CD4-positive, alpha-beta T cell (primary cell): ENCODE results near the gene SEC62. TPM values are rescaled to one million over a fixed set of nuclear protein-coding genes. Genes with fewer than 3 reads are reported as not detected.

ENCODE experiments used
- ATAC-seq: fragments of 200-7000 bp; cut with Tn5 transposase; one replicate; pipeline ENCODE4 v1.10.0; 2022; ENCODE audit warnings: mild to moderate bottlenecking; ENCODE audit not compliant: poor library complexity
- CTCF ChIA-PET: fragments of 350-600 bp; sonication (Branson Sonifier 250); formaldehyde crosslinking; loops from one replicate; lab custom pipeline; 2021; ENCODE audit warnings: antibody characterized with exemption, inconsistent platforms; lab: Charles Lee
- POLR2A ChIA-PET: fragments of 350-600 bp; sonication (Branson Sonifier 250); formaldehyde crosslinking; loops from one replicate; lab custom pipeline; 2021; ENCODE audit warnings: antibody characterized with exemption, inconsistent platforms; lab: Charles Lee
- DNase-seq, 14 experiments: peaks; one replicate each; pipeline ENCODE4 v3.0.0-alpha.2; 2013 to 2020; ENCODE audit warnings: mixed read lengths in 2 of 14
- H3K27ac ChIP-seq, 2 donors: one replicate each; pipeline versions ENCODE4 v1.5.1 to v1.7.0; 2013; ENCODE audit warnings: low read length in 2 of 2, low read depth in 1 of 2, mild to moderate bottlenecking in 1 of 2
- H3K27me3 ChIP-seq, 2 experiments: 1 replicate in 1 of 2; 2 replicates in 1 of 2; pipeline versions ENCODE4 v1.6.1 to v1.7.0; 2013; ENCODE audit warnings: low read length in 2 of 2, control low read depth in 1 of 2, mild to moderate bottlenecking in 1 of 2, moderate library complexity in 1 of 2; ENCODE audit not compliant: insufficient read depth in 2 of 2, control insufficient read depth in 1 of 2
- H3K36me3 ChIP-seq: one replicate; pipeline ENCODE4 v1.6.1; 2013; ENCODE audit warnings: low read length, control low read depth; ENCODE audit not compliant: insufficient read depth
- H3K4me1 ChIP-seq: one replicate; pipeline ENCODE4 v1.6.1; 2013; ENCODE audit warnings: low read length, control low read depth; ENCODE audit not compliant: insufficient read depth
- H3K4me3 ChIP-seq: one replicate; pipeline ENCODE4 v1.5.1; 2013; ENCODE audit warnings: mild to moderate bottlenecking, low read length, moderate library complexity
- H3K9me3 ChIP-seq, 2 experiments: 1 replicate in 1 of 2; 2 replicates in 1 of 2; pipeline versions ENCODE4 v1.6.1 to v1.7.0; 2013; ENCODE audit warnings: low read length in 2 of 2, mild to moderate bottlenecking in 2 of 2, control low read depth in 1 of 2, moderate library complexity in 1 of 2; ENCODE audit not compliant: control insufficient read depth in 1 of 2, insufficient read depth in 1 of 2
- H3K27ac Mint-ChIP-seq: one replicate; pipeline ENCODE4 v1.8.0; 2020; ENCODE audit warnings: mixed read lengths
- H3K27me3 Mint-ChIP-seq: one replicate; pipeline ENCODE4 v1.8.0; 2021; ENCODE audit warnings: mixed read lengths
- H3K36me3 Mint-ChIP-seq: one replicate; pipeline ENCODE4 v1.8.0; 2021; ENCODE audit warnings: low read depth, mixed read lengths
- H3K4me1 Mint-ChIP-seq: one replicate; pipeline ENCODE4 v1.8.0; 2021; ENCODE audit warnings: low read depth, mixed read lengths
- H3K4me3 Mint-ChIP-seq: one replicate; pipeline ENCODE4 v1.8.0; 2020; ENCODE audit warnings: mild to moderate bottlenecking, mixed read lengths
- H3K9me3 Mint-ChIP-seq: one replicate; pipeline ENCODE4 v1.8.0; 2020; ENCODE audit warnings: mixed read lengths
- intact Hi-C, 2 experiments: fragments of 100-400 bp; cut with DNase I in 1 of 2; cut with micrococcal nuclease in 1 of 2; formaldehyde crosslinking; loops; one replicate each; pipeline versions ENCODE4 v1.15.1 to v1.9.0; 2023 to 2025; cut with DNase I, micrococcal nuclease
- total RNA-seq, 174 experiments: library from RNA in 2 of 174; stranded (reverse) in 2 of 174; gene quantifications; one replicate each; pipeline ENCODE4 v1.2.3 and lab custom pipeline; 2021 to 2026
- TF ChIP-seq, protein P1 (sequence below): fragments of 200-600 bp; IDR thresholded peaks from one replicate; pipeline ENCODE4 v1.8.0; 2022; ENCODE audit warnings: antibody characterized with exemption, mild to moderate bottlenecking

Gene SEC62
- total RNA-seq, 2 experiments from 2014 or later, result 113 to 117 TPM

DNA sequence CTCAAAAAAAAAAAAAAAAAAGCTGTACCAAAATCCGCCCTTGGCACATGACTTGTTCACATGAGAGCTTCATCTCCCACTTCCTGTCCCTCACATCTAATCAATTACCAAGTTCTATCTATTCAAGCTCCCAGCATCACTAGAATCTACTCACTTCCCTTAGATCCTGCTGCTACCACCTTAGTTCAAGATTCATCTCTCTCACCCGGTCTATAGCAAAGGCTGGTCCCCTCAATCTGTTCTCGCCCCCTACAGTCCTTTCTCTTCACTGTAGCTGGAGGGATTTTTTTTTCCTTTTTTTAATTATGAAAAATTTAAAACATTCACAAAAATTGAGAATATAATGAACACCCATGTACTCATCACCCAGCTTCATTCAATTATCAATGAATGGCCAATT is 54.5 kb downstream of the SEC62 start:
- Histone ChIP-seq H3K27ac (no peak overlapping the region), H3K4me1 (peaks cover 5% of the 10 kb centered on the region), H3K4me3 (no peak overlapping the region), H3K36me3 (no peaks in the 10 kb centered on the region), H3K27me3 (no peaks in the 10 kb centered on the region), H3K9me3 (no peaks in the 10 kb centered on the region)
- H3K27me3 Mint-ChIP-seq, result no peaks in the 10 kb centered on the region
- peak overlapping the region; percentile 10 for H3K27ac Mint-ChIP-seq
- POLR2A ChIA-PET, result interaction anchor here (0.5 to 3.3 kb wide), 8 partner anchors 13 to 249 kb away, joined by 3 to 16 read pairs (median 4); partner anchors contain the start of gene SEC62
- H3K9me3 Mint-ChIP-seq, result no peaks in the 10 kb centered on the region
- H3K4me3 Mint-ChIP-seq, result no peak overlapping the region
- CTCF ChIA-PET, result interaction anchor here (1.2 kb wide), 1 partner anchor 203 kb away, joined by 3 read pairs; no protein-coding TSS in a partner anchor
- TF ChIP-seq, protein P1, sequence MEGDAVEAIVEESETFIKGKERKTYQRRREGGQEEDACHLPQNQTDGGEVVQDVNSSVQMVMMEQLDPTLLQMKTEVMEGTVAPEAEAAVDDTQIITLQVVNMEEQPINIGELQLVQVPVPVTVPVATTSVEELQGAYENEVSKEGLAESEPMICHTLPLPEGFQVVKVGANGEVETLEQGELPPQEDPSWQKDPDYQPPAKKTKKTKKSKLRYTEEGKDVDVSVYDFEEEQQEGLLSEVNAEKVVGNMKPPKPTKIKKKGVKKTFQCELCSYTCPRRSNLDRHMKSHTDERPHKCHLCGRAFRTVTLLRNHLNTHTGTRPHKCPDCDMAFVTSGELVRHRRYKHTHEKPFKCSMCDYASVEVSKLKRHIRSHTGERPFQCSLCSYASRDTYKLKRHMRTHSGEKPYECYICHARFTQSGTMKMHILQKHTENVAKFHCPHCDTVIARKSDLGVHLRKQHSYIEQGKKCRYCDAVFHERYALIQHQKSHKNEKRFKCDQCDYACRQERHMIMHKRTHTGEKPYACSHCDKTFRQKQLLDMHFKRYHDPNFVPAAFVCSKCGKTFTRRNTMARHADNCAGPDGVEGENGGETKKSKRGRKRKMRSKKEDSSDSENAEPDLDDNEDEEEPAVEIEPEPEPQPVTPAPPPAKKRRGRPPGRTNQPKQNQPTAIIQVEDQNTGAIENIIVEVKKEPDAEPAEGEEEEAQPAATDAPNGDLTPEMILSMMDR, result no peak
- no peaks in the 10 kb centered on the region for H3K36me3 Mint-ChIP-seq
- H3K4me1 Mint-ChIP-seq, result peaks cover 17% of the 10 kb centered on the region
- DNase-seq, result peak in 3 of 14 experiments; percentile 15 to 29 (median 24)
- peak; percentile 68 for ATAC-seq
- intact Hi-C loops, result no loop called here

GRCh38 chr3:170022336-170022735 is 55.7 kb downstream of the SEC62 start:
- TF ChIP-seq, protein P1, result no peak
- H3K4me1 ChIP-seq, result peaks cover 7% of the 10 kb centered on the region
- Mint-ChIP-seq H3K27ac (no peak overlapping the region), H3K9me3 (no peaks in the 10 kb centered on the region), H3K4me1 (peaks cover 14% of the 10 kb centered on the region), H3K36me3 (no peaks in the 10 kb centered on the region), H3K27me3 (no peaks in the 10 kb centered on the region), H3K4me3 (no peak overlapping the region)
- no peaks in the 10 kb centered on the region for H3K36me3 ChIP-seq
- intact Hi-C loops, result no loop called here
- DNase-seq, result no peak
- H3K27me3 ChIP-seq, result no peaks in the 10 kb centered on the region
- POLR2A ChIA-PET, result interaction anchor here (3.1 to 3.3 kb wide), 2 partner anchors 12 to 55 kb away, joined by 12 to 16 read pairs; partner anchors contain the start of gene SEC62
- ATAC-seq, result no peak
- no peak overlapping the region for H3K4me3 ChIP-seq
- CTCF ChIA-PET, result interaction anchor here (0.6 to 0.7 kb wide), 2 partner anchors 28 to 743 kb away, joined by 3 read pairs; no protein-coding TSS in a partner anchor
- H3K27ac ChIP-seq, result no peak overlapping the region
- no peaks in the 10 kb centered on the region for H3K9me3 ChIP-seq

DNA sequence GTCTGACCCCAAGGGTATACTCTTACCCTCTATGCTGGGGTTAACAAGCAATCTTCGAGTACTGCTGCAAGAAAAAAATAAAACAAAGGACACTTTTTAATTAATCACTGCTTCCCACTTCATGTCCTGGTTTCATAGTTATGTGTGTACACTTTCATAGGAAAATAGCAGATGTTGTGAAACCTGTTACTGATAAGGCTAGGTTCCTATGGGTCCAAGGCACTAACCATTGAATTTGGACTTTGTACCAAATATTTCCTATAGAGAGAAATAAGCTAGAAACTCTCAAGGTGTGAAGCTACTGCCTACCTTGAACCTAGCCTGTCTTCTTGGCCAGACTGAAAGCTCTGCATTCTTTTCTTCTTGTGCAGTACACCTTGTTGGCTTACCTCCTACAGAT is 56.6 kb downstream of the SEC62 start:
- intact Hi-C loops, result no loop called here
- POLR2A ChIA-PET, result interaction anchor here (0.6 kb wide), 1 partner anchor 16 kb away, joined by 3 read pairs; no protein-coding TSS in a partner anchor
- TF ChIP-seq, protein P1, result no peak
- DNase-seq (no peak), ATAC-seq (no peak)
- no peak overlapping the region for H3K4me3 ChIP-seq
- no peaks in the 10 kb centered on the region for H3K36me3 Mint-ChIP-seq
- peaks cover 20% of the 10 kb centered on the region for H3K4me1 Mint-ChIP-seq
- CTCF ChIA-PET, result no interaction called here
- H3K27ac ChIP-seq, result no peak overlapping the region
- no peaks in the 10 kb centered on the region for H3K27me3 ChIP-seq
- no peaks in the 10 kb centered on the region for H3K9me3 ChIP-seq
- H3K4me3 Mint-ChIP-seq, result no peak overlapping the region
- no peaks in the 10 kb centered on the region for H3K27me3 Mint-ChIP-seq
- no peaks in the 10 kb centered on the region for H3K36me3 ChIP-seq
- H3K9me3 Mint-ChIP-seq, result no peaks in the 10 kb centered on the region
- peaks cover 16% of the 10 kb centered on the region for H3K4me1 ChIP-seq
- H3K27ac Mint-ChIP-seq, result no peak overlapping the region
